PC-9 (cell line): ENCODE data around the gene ZNF839. TPM values are rescaled to one million over a fixed set of nuclear protein-coding genes. Genes with fewer than 3 reads are reported as not detected.
A peak's percentile ranks its signal among the peaks of the same experiment; 100 is the strongest.

Source experiments
- BruUV-seq: library from RNA; stranded (reverse); fragments of 400-500 nt; replicated peaks from 2 replicates; lab custom pipeline; 2021; lab: Mats Ljungman, UMichigan
- CTCF ChIA-PET: fragments of 300-600 bp; sonication (Branson Sonifier 250); formaldehyde crosslinking; loops from one replicate; lab custom pipeline; 2022; ENCODE audit warnings: antibody characterized with exemption; lab: Charles Lee
- POLR2A ChIA-PET: fragments of 300-600 bp; sonication (Branson Sonifier 250); formaldehyde crosslinking; loops from one replicate; lab custom pipeline; 2022; ENCODE audit warnings: antibody characterized with exemption; ENCODE audit not compliant: unreplicated experiment; lab: Charles Lee
- DNase-seq, 2 experiments: peaks; one replicate each; pipeline versions ENCODE4 v3.0.0 to v3.0.0-alpha.2; 2015 to 2022; ENCODE audit warnings: mixed read lengths in 1 of 2
- H2AFZ ChIP-seq: fragments of 200-600 bp; sonication (generic); 2 replicates; pipeline ENCODE4 v1.8.1; 2017; ENCODE audit warnings: antibody characterized with exemption
- H3F3A ChIP-seq: fragments of 200-600 bp; sonication (generic); 2 replicates; pipeline ENCODE4 v1.8.1; 2017; ENCODE audit warnings: antibody characterized with exemption, mild to moderate bottlenecking, low read depth; ENCODE audit not compliant: insufficient read depth
- H3K27ac ChIP-seq: fragments of 200-600 bp; sonication (generic); 2 replicates; pipeline ENCODE4 v1.6.1; 2016; ENCODE audit warnings: mixed run types
- H3K27me3 ChIP-seq: fragments of 200-600 bp; sonication (generic); 2 replicates; pipeline ENCODE4 v1.6.1; 2016; ENCODE audit warnings: low read depth, mixed run types; ENCODE audit not compliant: insufficient read depth
- H3K36me3 ChIP-seq: fragments of 200-600 bp; sonication (generic); 2 replicates; pipeline ENCODE4 v1.6.1; 2016; ENCODE audit warnings: low read depth, mixed run types
- H3K4me1 ChIP-seq: fragments of 200-600 bp; sonication (generic); replicated peaks from 2 replicates; pipeline ENCODE4 v1.6.1; 2016; ENCODE audit warnings: mixed run types; ENCODE audit not compliant: insufficient read depth
- H3K4me2 ChIP-seq: fragments of 200-600 bp; sonication (generic); 2 replicates; pipeline ENCODE4 v1.6.1; 2017; ENCODE audit warnings: mixed run types
- H3K4me3 ChIP-seq: fragments of 200-600 bp; sonication (generic); 2 replicates; pipeline ENCODE4 v1.6.1; 2016; ENCODE audit warnings: mixed run types
- H3K79me2 ChIP-seq: fragments of 200-600 bp; sonication (generic); 2 replicates; pipeline ENCODE4 v1.6.1; 2017; ENCODE audit warnings: low read depth, mixed run types
- H3K9me2 ChIP-seq: fragments of 200-600 bp; sonication (generic); 2 replicates; pipeline ENCODE4 v1.8.1; 2017; ENCODE audit warnings: mild to moderate bottlenecking; ENCODE audit not compliant: insufficient read depth
- H3K9me3 ChIP-seq: fragments of 200-600 bp; sonication (generic); 2 replicates; pipeline ENCODE4 v1.8.1; 2016; ENCODE audit warnings: low read depth; ENCODE audit not compliant: insufficient read depth
- H4K20me1 ChIP-seq: fragments of 200-600 bp; sonication (generic); 2 replicates; pipeline ENCODE4 v1.8.1; 2017; ENCODE audit not compliant: insufficient read depth
- CTCF ChIP-seq: fragments of 200-600 bp; sonication (generic); conservative IDR thresholded peaks from 2 replicates; pipeline ENCODE4 v1.6.1; 2017; ENCODE audit warnings: mixed run types, antibody characterized with exemption, mild to moderate bottlenecking, moderate library complexity
- EZH2 ChIP-seq: fragments of 200-600 bp; sonication (generic); IDR thresholded peaks from 2 replicates; pipeline ENCODE4 v1.8.0; 2017; ENCODE audit warnings: antibody characterized with exemption, low read depth
- intact Hi-C: fragments of 100-400 bp; cut with micrococcal nuclease; formaldehyde crosslinking; loops from one replicate; pipeline ENCODE4 v1.10.0; 2022; ENCODE audit not compliant: unreplicated experiment
- total RNA-seq: library from RNA; stranded (reverse); gene quantifications from 2 replicates; pipeline ENCODE4 v1.2.3, GENCODE V29; 2021

Gene ZNF839
- total RNA-seq, 1 experiment from 2014 or later: 11.8 TPM

GRCh38 chr14:102321456-102322422 lies 2.2 kb downstream of the ZNF839 start:
- H3K4me1 ChIP-seq: peaks cover 25% of the 10 kb centered on the region
- H3K79me2 ChIP-seq: peaks cover 18% of the 10 kb centered on the region
- no TSS peak for BruUV-seq
- intact Hi-C loops: no loop called here
- TF ChIP-seq CTCF: no peak
- no peak for TF ChIP-seq EZH2
- no peaks in the 10 kb centered on the region for H3K9me2 ChIP-seq
- ChIA-PET CTCF (no interaction called here), POLR2A (no interaction called here)
- no peak overlapping the region for H3K4me2 ChIP-seq
- H3F3A ChIP-seq: peaks cover 52% of the 10 kb centered on the region
- H3K27ac ChIP-seq: no peak overlapping the region
- DNase-seq: no peak
- H3K36me3 ChIP-seq: peaks cover 5% of the 10 kb centered on the region; the same call in 1 of the 2 replicates
- H2AFZ ChIP-seq: no peak overlapping the region
- H3K27me3 ChIP-seq: no peaks in the 10 kb centered on the region
- H4K20me1 ChIP-seq: no peaks in the 10 kb centered on the region
- no peak overlapping the region for H3K4me3 ChIP-seq
- no peaks in the 10 kb centered on the region for H3K9me3 ChIP-seq

GRCh38 chr14:102323102-102323501 lies 3.6 kb downstream of the ZNF839 start:
- Histone ChIP-seq H3K4me2 (no peak overlapping the region), H3K4me1 (peaks cover 21% of the 10 kb centered on the region), H3K79me2 (peaks cover 18% of the 10 kb centered on the region), H4K20me1 (no peaks in the 10 kb centered on the region), H3K27ac (no peak overlapping the region), H3F3A (peaks cover 40% of the 10 kb centered on the region; the same call in 1 of the 2 replicates), H2AFZ (no peak overlapping the region), H3K9me2 (no peaks in the 10 kb centered on the region), H3K27me3 (no peaks in the 10 kb centered on the region), H3K36me3 (peaks cover 5% of the 10 kb centered on the region; the same call in 1 of the 2 replicates), H3K4me3 (no peak overlapping the region), H3K9me3 (no peaks in the 10 kb centered on the region)
- DNase-seq: peak; percentile 49 to 77
- POLR2A ChIA-PET: interaction anchor here (0.6 kb wide), 1 partner anchor 258 kb away, joined by 3 read pairs; no protein-coding TSS in a partner anchor
- intact Hi-C loops: no loop called here
- CTCF ChIA-PET: no interaction called here
- BruUV-seq: no TSS peak
- TF ChIP-seq EZH2 (no peak), CTCF (peak; percentile 75)

- DNase-seq: peak in 1 of 2 experiments; percentile 26
- Histone ChIP-seq H3K9me3 (no peaks in the 10 kb centered on the region), H4K20me1 (no peaks in the 10 kb centered on the region), H3K27me3 (no peaks in the 10 kb centered on the region), H3F3A (peaks cover 22% of the 10 kb centered on the region; the same call in 1 of the 2 replicates), H3K4me1 (peaks cover 3% of the 10 kb centered on the region; the same call in 1 of the 2 replicates), H3K79me2 (no peaks in the 10 kb centered on the region), H3K36me3 (peaks cover 5% of the 10 kb centered on the region; the same call in 1 of the 2 replicates), H3K4me3 (no peak overlapping the region), H3K27ac (no peak overlapping the region), H2AFZ (no peak overlapping the region), H3K4me2 (no peak overlapping the region), H3K9me2 (no peaks in the 10 kb centered on the region)
- TF ChIP-seq CTCF: no peak
- no peak for TF ChIP-seq EZH2
- ChIA-PET CTCF (no interaction called here), POLR2A (no interaction called here)
- no TSS peak for BruUV-seq
- intact Hi-C loops: no loop called here
These were observed 6.3 kb downstream of the ZNF839 start for GRCh38 chr14:102325791-102326345.
